DOHH2 (cell line): ENCODE measurements around the gene DGKD.

Experiments used
- H3F3A ChIP-seq: fragments of 200-600 bp; sonication (generic), shearing (Covaris generic); 2 replicates; pipeline ENCODE4 v1.6.0; 2016; ENCODE audit warnings: antibody characterized with exemption, mild to moderate bottlenecking; ENCODE audit not compliant: control insufficient read depth, insufficient read depth
- H3K27ac ChIP-seq: fragments of 200-600 bp; sonication (generic); 2 replicates; pipeline ENCODE4 v1.5.1; 2014; ENCODE audit warnings: low read depth, mild to moderate bottlenecking, low read length, moderate library complexity
- H3K27me3 ChIP-seq: fragments of 200-600 bp; sonication (generic); 2 replicates; pipeline ENCODE4 v1.6.1; 2014; ENCODE audit warnings: mild to moderate bottlenecking, low read length, mixed read lengths; ENCODE audit not compliant: control insufficient read depth
- H3K36me3 ChIP-seq: fragments of 200-600 bp; sonication (generic); 2 replicates; pipeline ENCODE4 v1.6.1; 2014; ENCODE audit warnings: mild to moderate bottlenecking, low read length, moderate library complexity, mixed read lengths; ENCODE audit not compliant: control insufficient read depth
- H3K4me1 ChIP-seq: fragments of 200-600 bp; sonication (generic); 2 replicates; pipeline ENCODE4 v1.6.1; 2014; ENCODE audit warnings: mild to moderate bottlenecking, low read length, mixed read lengths; ENCODE audit not compliant: control insufficient read depth
- H3K4me2 ChIP-seq: fragments of 200-600 bp; sonication (generic); 2 replicates; pipeline ENCODE4 v1.6.0; 2014; ENCODE audit warnings: mild to moderate bottlenecking, low read length, moderate library complexity
- H3K4me3 ChIP-seq: fragments of 200-600 bp; sonication (generic); 2 replicates; pipeline ENCODE4 v1.5.1; 2014; ENCODE audit warnings: mild to moderate bottlenecking, low read length, mixed read lengths
- H3K79me2 ChIP-seq: fragments of 200-600 bp; sonication (generic); 2 replicates; pipeline ENCODE4 v1.6.1; 2014; ENCODE audit warnings: mild to moderate bottlenecking, low read length, mixed read lengths; ENCODE audit not compliant: control insufficient read depth
- H3K9me2 ChIP-seq: fragments of 200-600 bp; sonication (generic); replicated peaks from 2 replicates; pipeline ENCODE4 v1.6.1; 2014; ENCODE audit warnings: mild to moderate bottlenecking, low read length, mixed read lengths; ENCODE audit not compliant: control insufficient read depth
- H3K9me3 ChIP-seq: fragments of 200-600 bp; sonication (generic); 2 replicates; pipeline ENCODE4 v1.6.1; 2014; ENCODE audit warnings: antibody characterized with exemption, low read length, mixed read lengths; ENCODE audit not compliant: control insufficient read depth, insufficient read depth
- H4K20me1 ChIP-seq: fragments of 200-600 bp; sonication (generic); 2 replicates; pipeline ENCODE4 v1.6.0; 2014; ENCODE audit warnings: low read depth, mild to moderate bottlenecking, antibody characterized with exemption, low read length, moderate library complexity; ENCODE audit not compliant: control insufficient read depth, insufficient read depth
- CTCF ChIP-seq: fragments of 200-600 bp; sonication (generic); IDR thresholded peaks from one replicate; pipeline ENCODE4 v1.5.1; 2014; ENCODE audit warnings: antibody characterized with exemption, mild to moderate bottlenecking, low read depth, low read length; ENCODE audit not compliant: poor library complexity, severe bottlenecking
- EZH2phosphoT487 ChIP-seq: fragments of 200-600 bp; sonication (generic); IDR thresholded peaks from 2 replicates; pipeline ENCODE4 v1.6.1; 2017; ENCODE audit warnings: borderline replicate concordance, mild to moderate bottlenecking, antibody characterized with exemption, low read length, moderate library complexity, mixed read lengths

The DGKD gene

GRCh38 chr2:233384015-233384414 is 29.7 kb downstream of the DGKD start:
- peaks cover 17% of the 10 kb centered on the region for H3F3A ChIP-seq
- no peaks in the 10 kb centered on the region for H3K9me3 ChIP-seq
- H4K20me1 ChIP-seq = peaks cover 20% of the 10 kb centered on the region
- peaks cover 93% of the 10 kb centered on the region for H3K4me1 ChIP-seq
- H3K79me2 ChIP-seq = peaks cover 78% of the 10 kb centered on the region
- peaks cover 17% of the 10 kb centered on the region for H3K36me3 ChIP-seq
- peak overlapping the region; percentile 90 for H3K27ac ChIP-seq
- no peak for TF ChIP-seq EZH2phosphoT487
- TF ChIP-seq CTCF = peak; percentile 60
- no peaks in the 10 kb centered on the region for H3K27me3 ChIP-seq
- H3K4me3 ChIP-seq = peak overlapping the region; percentile 58
- H3K9me2 ChIP-seq = no peaks in the 10 kb centered on the region
- H3K4me2 ChIP-seq = peak overlapping the region; percentile 88

GRCh38 chr2:233384811-233385488 is 30.7 kb downstream of the DGKD start:
- Histone ChIP-seq H3K9me2 (no peaks in the 10 kb centered on the region), H3K4me2 (peak overlapping the region; percentile 88), H3K4me1 (peaks cover 83% of the 10 kb centered on the region), H3F3A (peaks cover 13% of the 10 kb centered on the region), H3K79me2 (peaks cover 77% of the 10 kb centered on the region), H3K4me3 (peak overlapping the region; percentile 58), H4K20me1 (peaks cover 20% of the 10 kb centered on the region), H3K27ac (peak overlapping the region; percentile 90), H3K36me3 (peaks cover 27% of the 10 kb centered on the region), H3K9me3 (no peaks in the 10 kb centered on the region), H3K27me3 (no peaks in the 10 kb centered on the region)
- no peak for TF ChIP-seq CTCF
- TF ChIP-seq EZH2phosphoT487 = no peak

GRCh38 chr2:233385489-233386044 is 31.3 kb downstream of the DGKD start:
- Histone ChIP-seq H3F3A (peaks cover 14% of the 10 kb centered on the region), H3K9me2 (no peaks in the 10 kb centered on the region), H3K4me2 (peak overlapping the region; percentile 88), H3K79me2 (peaks cover 73% of the 10 kb centered on the region), H4K20me1 (peaks cover 18% of the 10 kb centered on the region), H3K27me3 (no peaks in the 10 kb centered on the region), H3K4me1 (peaks cover 77% of the 10 kb centered on the region), H3K9me3 (no peaks in the 10 kb centered on the region), H3K4me3 (peak overlapping the region; percentile 67), H3K36me3 (peaks cover 32% of the 10 kb centered on the region), H3K27ac (peak overlapping the region; percentile 90)
- TF ChIP-seq CTCF = no peak
- TF ChIP-seq EZH2phosphoT487 = no peak
